SK-N-SH treated with all-trans-retinoic acid at 6 μM for 48 hours (cell line): ENCODE data around the gene JUND.

Experiments
- ATAC-seq: fragments of 200-7000 bp; cut with Tn5 transposase; 3 replicates; pipeline ENCODE4 v1.9.1; 2020; ENCODE audit warnings: mild to moderate bottlenecking, moderate library complexity
- BACH2 ChIP-seq: fragments of 250-450 bp; sonication (Bioruptor Pico); IDR thresholded peaks from 2 replicates; pipeline ENCODE4 v1.9.0; 2021; ENCODE audit warnings: mild to moderate bottlenecking, borderline replicate concordance
- CREB5 ChIP-seq: fragments of 250-450 bp; sonication (Bioruptor Pico); IDR thresholded peaks from 2 replicates; pipeline ENCODE4 v1.5.1; 2020; ENCODE audit warnings: low read depth, mild to moderate bottlenecking, moderate library complexity
- CSRNP3 ChIP-seq: fragments of 250-450 bp; sonication (Bioruptor Pico); IDR thresholded peaks from 2 replicates; pipeline ENCODE4 v1.5.1; 2021; ENCODE audit warnings: mild to moderate bottlenecking, moderate library complexity
- ESRRG ChIP-seq: fragments of 250-450 bp; sonication (Bioruptor Pico); IDR thresholded peaks from 2 replicates; pipeline ENCODE4 v1.6.1; 2021; ENCODE audit warnings: mild to moderate bottlenecking
- GLIS3 ChIP-seq: fragments of 250-450 bp; sonication (Bioruptor Pico); IDR thresholded peaks from 2 replicates; pipeline ENCODE4 v1.5.0; 2020; ENCODE audit warnings: mild to moderate bottlenecking, moderate library complexity
- ISL1 ChIP-seq: fragments of 250-450 bp; sonication (Bioruptor Pico); IDR thresholded peaks from 2 replicates; pipeline ENCODE4 v2.1.2; 2022; ENCODE audit warnings: mild to moderate bottlenecking, moderate library complexity
- PATZ1 ChIP-seq: fragments of 250-450 bp; sonication (Bioruptor Pico); IDR thresholded peaks from 2 replicates; pipeline ENCODE4 v1.8.0; 2020; ENCODE audit warnings: mild to moderate bottlenecking, moderate library complexity, borderline replicate concordance
- PPARA ChIP-seq: fragments of 250-450 bp; sonication (Bioruptor Pico); IDR thresholded peaks from 2 replicates; pipeline ENCODE4 v1.5.0; 2020; ENCODE audit warnings: mild to moderate bottlenecking, borderline replicate concordance
- RARB ChIP-seq: fragments of 250-450 bp; sonication (Bioruptor Pico); IDR thresholded peaks from 2 replicates; pipeline ENCODE4 v1.8.0; 2021; ENCODE audit warnings: mild to moderate bottlenecking, moderate library complexity
- SNAI2 ChIP-seq: fragments of 250-450 bp; sonication (Bioruptor Pico); IDR thresholded peaks from 2 replicates; pipeline ENCODE4 v1.5.0; 2020; ENCODE audit warnings: mild to moderate bottlenecking, moderate library complexity
- TCF4 ChIP-seq: fragments of 250-450 bp; sonication (Bioruptor Pico); IDR thresholded peaks from 2 replicates; pipeline ENCODE4 v1.8.0; 2021; ENCODE audit warnings: mild to moderate bottlenecking, moderate library complexity, borderline replicate concordance
- TOX ChIP-seq: fragments of 250-450 bp; sonication (Bioruptor Pico); IDR thresholded peaks from 2 replicates; pipeline ENCODE4 v1.8.0; 2021; ENCODE audit warnings: mild to moderate bottlenecking, moderate library complexity, borderline replicate concordance
- TSHZ2 ChIP-seq: fragments of 250-450 bp; sonication (Bioruptor Pico); IDR thresholded peaks from 2 replicates; pipeline ENCODE4 v1.5.0; 2020; ENCODE audit warnings: mild to moderate bottlenecking, moderate library complexity
- ZC3H10 ChIP-seq: fragments of 250-450 bp; sonication (Bioruptor Pico); IDR thresholded peaks from 2 replicates; pipeline ENCODE4 v1.5.1; 2021; ENCODE audit warnings: mild to moderate bottlenecking, moderate library complexity
- ZFP3 ChIP-seq: fragments of 250-450 bp; sonication (Bioruptor Pico); IDR thresholded peaks from 2 replicates; pipeline ENCODE4 v1.5.0; 2020; ENCODE audit warnings: mild to moderate bottlenecking, moderate library complexity
- ZNF565 ChIP-seq: fragments of 450-650 bp; formaldehyde crosslinking; conservative IDR thresholded peaks from 2 replicates; pipeline ENCODE4 v1.5.0; 2020; ENCODE audit warnings: low read depth, mild to moderate bottlenecking, moderate library complexity
- ZNF70 ChIP-seq: fragments of 450-650 bp; formaldehyde crosslinking; IDR thresholded peaks from 2 replicates; pipeline ENCODE4 v1.5.0; 2020; ENCODE audit warnings: mild to moderate bottlenecking, moderate library complexity
- ZNF8 ChIP-seq: fragments of 450-650 bp; formaldehyde crosslinking; IDR thresholded peaks from 2 replicates; pipeline ENCODE4 v1.5.0; 2020; ENCODE audit warnings: mild to moderate bottlenecking, moderate library complexity

Gene JUND

GRCh38 chr19:18281082-18282020 lies at the start of gene JUND:
JUND (minus strand) TSS chr19:18281622; CDS start chr19:18281484, 138 bp downstream.
- TF ChIP-seq PPARA: no peak
- TF ChIP-seq TSHZ2: peak; percentile 43; the same call in 1 of the 2 replicates
- TF ChIP-seq ZC3H10 (CRISPR knock-in tag): peak; percentile 16; the same call in 1 of the 2 replicates
- peak; percentile 56 for ATAC-seq

- TF ChIP-seq ZC3H10 (CRISPR knock-in tag) (no peak), RARB (CRISPR knock-in tag) (no peak), ISL1 (no peak), ZNF70 (CRISPR knock-in tag) (no peak), BACH2 (CRISPR knock-in tag) (no peak), TCF4 (CRISPR knock-in tag) (no peak), GLIS3 (CRISPR knock-in tag) (no peak)
- ATAC-seq: no peak
Observed at GRCh38 chr19:18330868-18331267, 49.4 kb upstream of the JUND start.

GRCh38 chr19:18329035-18329376 lies 47.6 kb upstream of the JUND start:
- peak; percentile 28 for ATAC-seq
- no peak for TF ChIP-seq PPARA
- TF ChIP-seq SNAI2 (CRISPR knock-in tag): no peak
- no peak for TF ChIP-seq CSRNP3 (CRISPR knock-in tag)
- TF ChIP-seq ZNF565 (CRISPR knock-in tag): no peak
- TF ChIP-seq TCF4 (CRISPR knock-in tag): no peak
- TF ChIP-seq ZC3H10 (CRISPR knock-in tag): no peak
- no peak for TF ChIP-seq ZNF70 (CRISPR knock-in tag)
- no peak for TF ChIP-seq PATZ1
- TF ChIP-seq ZNF8 (CRISPR knock-in tag): no peak
- TF ChIP-seq CREB5 (CRISPR knock-in tag): no peak
- TF ChIP-seq ESRRG (CRISPR knock-in tag): no peak
- TF ChIP-seq RARB (CRISPR knock-in tag): no peak
- no peak for TF ChIP-seq TSHZ2
- TF ChIP-seq ZFP3: no peak
- TF ChIP-seq TOX (CRISPR knock-in tag): no peak
